Measurements from ENCODE around the gene UBASH3A.
A peak's percentile ranks its signal among the peaks of the same experiment; 100 is the strongest.

UBASH3A gene

GRCh38 chr21:42493109-42494060 is 89.7 kb downstream of the UBASH3A start:
- in situ Hi-C loops (cut with HindIII; ENCODE audit: low sequenced_read_pairs), result no loop called here
- no peak for TF ChIP-seq CTCF (IDR thresholded peaks at IDR 0.05; ENCODE audit: low read depth, low read length, missing control alignments)
- DNase-seq (ENCODE audit: low read depth), result no peak
- H3K4me3 ChIP-seq (ENCODE audit: low read depth, low read length), result no peak overlapping the region

GRCh38 chr21:42495027-42495426 is 91.3 kb downstream of the UBASH3A start:
- no peak for TF ChIP-seq CTCF (IDR thresholded peaks at IDR 0.05; ENCODE audit: low read depth, low read length, missing control alignments)
- no peak for DNase-seq (ENCODE audit: low read depth)
- H3K4me3 ChIP-seq (ENCODE audit: low read depth, low read length), result no peak overlapping the region
- in situ Hi-C loops (cut with HindIII; ENCODE audit: low sequenced_read_pairs), result no loop called here

- DNase-seq (ENCODE audit: low read depth), result no peak
- TF ChIP-seq CTCF (IDR thresholded peaks at IDR 0.05; ENCODE audit: low read depth, low read length, missing control alignments), result no peak
- peak overlapping the region; percentile 61 for H3K4me3 ChIP-seq (ENCODE audit: low read depth, low read length)
- in situ Hi-C loops (cut with HindIII; ENCODE audit: low sequenced_read_pairs), result no loop called here
Observed at GRCh38 chr21:42495765-42496119, 92.0 kb downstream of the UBASH3A start.

- peak; percentile 92 for DNase-seq (ENCODE audit: low read depth)
- peak within 1 kb of the TSS; percentile 61 for H3K4me3 ChIP-seq (ENCODE audit: low read depth, low read length)
- in situ Hi-C loops (cut with HindIII; ENCODE audit: low sequenced_read_pairs), result no loop called here
- no peak for TF ChIP-seq CTCF (IDR thresholded peaks at IDR 0.05; ENCODE audit: low read depth, low read length, missing control alignments)
Observed at GRCh38 chr21:42496120-42496838, 92.6 kb downstream of the UBASH3A start, which contains the start of gene RSPH1. Gene RSPH1 (minus strand): TSS chr21:42496224. CDS start chr21:42496186, 38 bp downstream.

- TF ChIP-seq CTCF (IDR thresholded peaks at IDR 0.05; ENCODE audit: low read depth, low read length, missing control alignments), result no peak
- peak overlapping the region; percentile 61 for H3K4me3 ChIP-seq (ENCODE audit: low read depth, low read length)
- no peak for DNase-seq (ENCODE audit: low read depth)
- in situ Hi-C loops (cut with HindIII; ENCODE audit: low sequenced_read_pairs), result no loop called here
Observed at GRCh38 chr21:42496839-42497202, 93.1 kb downstream of the UBASH3A start.
